SK-N-SH treated with all-trans-retinoic acid at 6 μM for 48 hours (cell line): ENCODE data around the gene GXYLT1.

Source experiments
- ATAC-seq: fragments of 200-7000 bp; cut with Tn5 transposase; 3 replicates; pipeline ENCODE4 v1.9.1; 2020; ENCODE audit warnings: mild to moderate bottlenecking, moderate library complexity
- ARNTL ChIP-seq: fragments of 450-650 bp; formaldehyde crosslinking; IDR thresholded peaks from 2 replicates; pipeline ENCODE4 v1.5.0; 2020; ENCODE audit warnings: low read depth, mild to moderate bottlenecking, moderate library complexity, borderline replicate concordance
- BACH2 ChIP-seq: fragments of 250-450 bp; sonication (Bioruptor Pico); IDR thresholded peaks from 2 replicates; pipeline ENCODE4 v1.9.0; 2021; ENCODE audit warnings: mild to moderate bottlenecking, borderline replicate concordance
- CSDC2 ChIP-seq: fragments of 250-450 bp; sonication (Bioruptor Pico); IDR thresholded peaks from 2 replicates; pipeline ENCODE4 v1.5.0; 2020; ENCODE audit warnings: mild to moderate bottlenecking, moderate library complexity
- CSRNP3 ChIP-seq: fragments of 250-450 bp; sonication (Bioruptor Pico); IDR thresholded peaks from 2 replicates; pipeline ENCODE4 v1.5.1; 2021; ENCODE audit warnings: mild to moderate bottlenecking, moderate library complexity
- ESRRG ChIP-seq: fragments of 250-450 bp; sonication (Bioruptor Pico); IDR thresholded peaks from 2 replicates; pipeline ENCODE4 v1.6.1; 2021; ENCODE audit warnings: mild to moderate bottlenecking
- GLIS3 ChIP-seq: fragments of 250-450 bp; sonication (Bioruptor Pico); IDR thresholded peaks from 2 replicates; pipeline ENCODE4 v1.5.0; 2020; ENCODE audit warnings: mild to moderate bottlenecking, moderate library complexity
- ISL1 ChIP-seq: fragments of 250-450 bp; sonication (Bioruptor Pico); IDR thresholded peaks from 2 replicates; pipeline ENCODE4 v2.1.2; 2022; ENCODE audit warnings: mild to moderate bottlenecking, moderate library complexity
- OSR1 ChIP-seq: fragments of 250-450 bp; sonication (Bioruptor Pico); IDR thresholded peaks from 2 replicates; pipeline ENCODE4 v1.8.0; 2022; ENCODE audit warnings: moderate library complexity, mild to moderate bottlenecking, inconsistent platforms
- PATZ1 ChIP-seq: fragments of 250-450 bp; sonication (Bioruptor Pico); IDR thresholded peaks from 2 replicates; pipeline ENCODE4 v1.8.0; 2020; ENCODE audit warnings: mild to moderate bottlenecking, moderate library complexity, borderline replicate concordance
- PPARA ChIP-seq: fragments of 250-450 bp; sonication (Bioruptor Pico); IDR thresholded peaks from 2 replicates; pipeline ENCODE4 v1.5.0; 2020; ENCODE audit warnings: mild to moderate bottlenecking, borderline replicate concordance
- RARB ChIP-seq: fragments of 250-450 bp; sonication (Bioruptor Pico); IDR thresholded peaks from 2 replicates; pipeline ENCODE4 v1.8.0; 2021; ENCODE audit warnings: mild to moderate bottlenecking, moderate library complexity
- SNAI2 ChIP-seq: fragments of 250-450 bp; sonication (Bioruptor Pico); IDR thresholded peaks from 2 replicates; pipeline ENCODE4 v1.5.0; 2020; ENCODE audit warnings: mild to moderate bottlenecking, moderate library complexity
- TOX ChIP-seq: fragments of 250-450 bp; sonication (Bioruptor Pico); IDR thresholded peaks from 2 replicates; pipeline ENCODE4 v1.8.0; 2021; ENCODE audit warnings: mild to moderate bottlenecking, moderate library complexity, borderline replicate concordance
- ZC3H10 ChIP-seq: fragments of 250-450 bp; sonication (Bioruptor Pico); IDR thresholded peaks from 2 replicates; pipeline ENCODE4 v1.5.1; 2021; ENCODE audit warnings: mild to moderate bottlenecking, moderate library complexity
- ZFP3 ChIP-seq: fragments of 250-450 bp; sonication (Bioruptor Pico); IDR thresholded peaks from 2 replicates; pipeline ENCODE4 v1.5.0; 2020; ENCODE audit warnings: mild to moderate bottlenecking, moderate library complexity
- ZFP30 ChIP-seq: fragments of 450-650 bp; formaldehyde crosslinking; IDR thresholded peaks from 2 replicates; pipeline ENCODE4 v1.5.0; 2022; ENCODE audit warnings: mild to moderate bottlenecking, moderate library complexity
- ZNF565 ChIP-seq: fragments of 450-650 bp; formaldehyde crosslinking; conservative IDR thresholded peaks from 2 replicates; pipeline ENCODE4 v1.5.0; 2020; ENCODE audit warnings: low read depth, mild to moderate bottlenecking, moderate library complexity
- ZNF70 ChIP-seq: fragments of 450-650 bp; formaldehyde crosslinking; IDR thresholded peaks from 2 replicates; pipeline ENCODE4 v1.5.0; 2020; ENCODE audit warnings: mild to moderate bottlenecking, moderate library complexity
- TF ChIP-seq, protein P1 (sequence below): fragments of 250-450 bp; sonication (Bioruptor Pico); IDR thresholded peaks from 2 replicates; pipeline ENCODE4 v1.8.0; 2021; ENCODE audit warnings: low read depth, mild to moderate bottlenecking, moderate library complexity, borderline replicate concordance
- TF ChIP-seq, protein P2 (sequence below): fragments of 250-450 bp; sonication (Bioruptor Pico); IDR thresholded peaks from 2 replicates; pipeline ENCODE4 v1.5.1; 2020; ENCODE audit warnings: low read depth, mild to moderate bottlenecking, moderate library complexity
- TF ChIP-seq, protein P3 (sequence below): fragments of 250-450 bp; sonication (Bioruptor Pico); IDR thresholded peaks from 2 replicates; pipeline ENCODE4 v1.5.0; 2020; ENCODE audit warnings: mild to moderate bottlenecking, moderate library complexity

Gene GXYLT1

GRCh38 chr12:42187799-42188198, 43.1 kb upstream of the GXYLT1 start:
- ATAC-seq: no peak
- no peak for TF ChIP-seq PATZ1
- no peak for TF ChIP-seq TOX (CRISPR knock-in tag)
- TF ChIP-seq ZFP3 (CRISPR knock-in tag): no peak
- no peak for TF ChIP-seq ZFP30
- TF ChIP-seq ZC3H10: no peak
- TF ChIP-seq BACH2 (CRISPR knock-in tag): no peak

GRCh38 chr12:42186793-42187192, 42.1 kb upstream of the GXYLT1 start:
- TF ChIP-seq ZNF565 (CRISPR knock-in tag) (no peak), CSDC2 (CRISPR knock-in tag) (no peak)
- TF ChIP-seq, protein P1, sequence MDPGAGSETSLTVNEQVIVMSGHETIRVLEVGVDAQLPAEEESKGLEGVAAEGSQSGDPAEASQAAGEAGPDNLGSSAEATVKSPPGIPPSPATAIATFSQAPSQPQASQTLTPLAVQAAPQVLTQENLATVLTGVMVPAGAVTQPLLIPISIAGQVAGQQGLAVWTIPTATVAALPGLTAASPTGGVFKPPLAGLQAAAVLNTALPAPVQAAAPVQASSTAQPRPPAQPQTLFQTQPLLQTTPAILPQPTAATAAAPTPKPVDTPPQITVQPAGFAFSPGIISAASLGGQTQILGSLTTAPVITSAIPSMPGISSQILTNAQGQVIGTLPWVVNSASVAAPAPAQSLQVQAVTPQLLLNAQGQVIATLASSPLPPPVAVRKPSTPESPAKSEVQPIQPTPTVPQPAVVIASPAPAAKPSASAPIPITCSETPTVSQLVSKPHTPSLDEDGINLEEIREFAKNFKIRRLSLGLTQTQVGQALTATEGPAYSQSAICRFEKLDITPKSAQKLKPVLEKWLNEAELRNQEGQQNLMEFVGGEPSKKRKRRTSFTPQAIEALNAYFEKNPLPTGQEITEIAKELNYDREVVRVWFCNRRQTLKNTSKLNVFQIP (CRISPR knock-in tag): no peak
- ATAC-seq: no peak

DNA sequence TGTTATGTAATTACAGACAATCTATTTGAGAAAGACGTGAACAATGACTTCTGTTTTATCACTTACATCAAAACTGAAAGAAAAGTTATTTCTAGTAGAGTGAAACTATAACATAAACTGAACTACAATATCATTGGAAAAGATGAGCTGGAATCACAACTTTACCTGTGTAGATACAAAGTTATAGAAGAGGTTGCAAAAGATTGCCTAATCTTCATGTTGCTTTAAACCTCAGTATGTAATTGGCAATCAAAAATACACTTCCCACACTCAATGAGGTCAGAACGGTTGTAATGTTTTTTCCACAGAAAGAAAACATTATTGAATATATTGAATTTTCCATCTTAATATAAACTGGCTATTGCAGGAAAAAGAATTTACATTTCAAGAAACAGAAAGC, 37.7 kb upstream of the GXYLT1 start:
- no peak for ATAC-seq
- TF ChIP-seq CSRNP3 (no peak), OSR1 (CRISPR knock-in tag) (no peak), GLIS3 (CRISPR knock-in tag) (no peak), ZNF70 (no peak), PATZ1 (no peak), SNAI2 (no peak), ISL1 (CRISPR knock-in tag) (no peak), ZNF565 (CRISPR knock-in tag) (no peak), ZFP30 (no peak), CSDC2 (CRISPR knock-in tag) (no peak), BACH2 (CRISPR knock-in tag) (no peak), TOX (CRISPR knock-in tag) (no peak), PPARA (CRISPR knock-in tag) (no peak), ZFP3 (CRISPR knock-in tag) (no peak), ARNTL (CRISPR knock-in tag) (no peak), RARB (CRISPR knock-in tag) (no peak), ESRRG (CRISPR knock-in tag) (no peak)
- TF ChIP-seq, protein P2, sequence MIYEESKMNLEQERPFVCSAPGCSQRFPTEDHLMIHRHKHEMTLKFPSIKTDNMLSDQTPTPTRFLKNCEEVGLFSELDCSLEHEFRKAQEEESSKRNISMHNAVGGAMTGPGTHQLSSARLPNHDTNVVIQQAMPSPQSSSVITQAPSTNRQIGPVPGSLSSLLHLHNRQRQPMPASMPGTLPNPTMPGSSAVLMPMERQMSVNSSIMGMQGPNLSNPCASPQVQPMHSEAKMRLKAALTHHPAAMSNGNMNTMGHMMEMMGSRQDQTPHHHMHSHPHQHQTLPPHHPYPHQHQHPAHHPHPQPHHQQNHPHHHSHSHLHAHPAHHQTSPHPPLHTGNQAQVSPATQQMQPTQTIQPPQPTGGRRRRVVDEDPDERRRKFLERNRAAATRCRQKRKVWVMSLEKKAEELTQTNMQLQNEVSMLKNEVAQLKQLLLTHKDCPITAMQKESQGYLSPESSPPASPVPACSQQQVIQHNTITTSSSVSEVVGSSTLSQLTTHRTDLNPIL (CRISPR knock-in tag): no peak
- TF ChIP-seq, protein P3, sequence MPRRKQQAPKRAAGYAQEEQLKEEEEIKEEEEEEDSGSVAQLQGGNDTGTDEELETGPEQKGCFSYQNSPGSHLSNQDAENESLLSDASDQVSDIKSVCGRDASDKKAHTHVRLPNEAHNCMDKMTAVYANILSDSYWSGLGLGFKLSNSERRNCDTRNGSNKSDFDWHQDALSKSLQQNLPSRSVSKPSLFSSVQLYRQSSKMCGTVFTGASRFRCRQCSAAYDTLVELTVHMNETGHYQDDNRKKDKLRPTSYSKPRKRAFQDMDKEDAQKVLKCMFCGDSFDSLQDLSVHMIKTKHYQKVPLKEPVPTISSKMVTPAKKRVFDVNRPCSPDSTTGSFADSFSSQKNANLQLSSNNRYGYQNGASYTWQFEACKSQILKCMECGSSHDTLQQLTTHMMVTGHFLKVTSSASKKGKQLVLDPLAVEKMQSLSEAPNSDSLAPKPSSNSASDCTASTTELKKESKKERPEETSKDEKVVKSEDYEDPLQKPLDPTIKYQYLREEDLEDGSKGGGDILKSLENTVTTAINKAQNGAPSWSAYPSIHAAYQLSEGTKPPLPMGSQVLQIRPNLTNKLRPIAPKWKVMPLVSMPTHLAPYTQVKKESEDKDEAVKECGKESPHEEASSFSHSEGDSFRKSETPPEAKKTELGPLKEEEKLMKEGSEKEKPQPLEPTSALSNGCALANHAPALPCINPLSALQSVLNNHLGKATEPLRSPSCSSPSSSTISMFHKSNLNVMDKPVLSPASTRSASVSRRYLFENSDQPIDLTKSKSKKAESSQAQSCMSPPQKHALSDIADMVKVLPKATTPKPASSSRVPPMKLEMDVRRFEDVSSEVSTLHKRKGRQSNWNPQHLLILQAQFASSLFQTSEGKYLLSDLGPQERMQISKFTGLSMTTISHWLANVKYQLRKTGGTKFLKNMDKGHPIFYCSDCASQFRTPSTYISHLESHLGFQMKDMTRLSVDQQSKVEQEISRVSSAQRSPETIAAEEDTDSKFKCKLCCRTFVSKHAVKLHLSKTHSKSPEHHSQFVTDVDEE (CRISPR knock-in tag): no peak
- TF ChIP-seq, protein P1 (CRISPR knock-in tag): no peak
